CD4-positive, alpha-beta T cell treated with Interleukin-6 at 100 ng/mL for 8 hours (primary cell): ENCODE data around the gene NPLOC4.
"Not testable (repeated sequence)": the region's sequence is repeated elsewhere in the genome, so short reads cannot be mapped to it uniquely, and the experiment has no call there.

Source experiments
- DNase-seq: peaks from one replicate; pipeline ENCODE4 v3.0.0-alpha.2; 2020; ENCODE audit warnings: mixed read lengths, low spot score

NPLOC4 gene

DNA sequence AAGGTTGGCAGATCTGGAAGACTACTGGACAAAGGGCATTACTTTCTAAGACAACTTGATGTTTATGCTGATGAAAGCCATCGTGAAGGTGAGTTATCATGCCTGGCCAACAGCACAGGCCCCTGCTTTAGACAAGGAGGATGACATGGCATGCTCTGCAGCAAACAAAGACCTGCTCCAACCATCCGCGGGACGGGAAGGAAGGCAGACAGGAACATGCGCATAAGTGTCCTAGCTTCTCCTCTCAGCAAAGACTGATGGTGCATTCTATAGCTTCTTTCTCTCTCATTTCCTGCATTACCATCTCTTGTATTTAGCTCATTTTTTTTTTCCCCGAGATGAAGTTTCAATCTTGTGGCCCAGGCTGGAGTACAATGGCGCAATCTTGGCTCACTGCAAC lies 5.4 kb downstream of the NPLOC4 start:
- no peak for DNase-seq

DNA sequence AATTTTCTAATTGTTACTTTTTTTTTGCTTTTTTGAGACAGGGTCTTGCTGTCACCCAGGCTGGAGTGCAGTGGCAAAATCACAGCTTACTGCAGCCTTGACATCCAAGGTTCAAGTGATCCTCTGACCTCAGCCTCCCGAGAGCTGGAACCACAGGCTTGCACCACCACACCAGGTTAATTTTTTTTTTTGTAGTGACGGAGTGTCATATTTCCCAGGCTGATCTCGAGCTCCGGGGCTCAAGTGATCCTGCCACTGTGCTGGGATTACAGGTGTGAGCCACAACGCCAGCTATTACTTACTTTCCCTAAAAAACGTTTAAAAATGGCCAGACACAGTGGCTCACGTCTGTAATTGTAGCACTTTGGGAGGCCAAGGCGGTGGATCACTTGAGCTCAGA lies 6.6 kb downstream of the NPLOC4 start:
- no peak for DNase-seq

DNA sequence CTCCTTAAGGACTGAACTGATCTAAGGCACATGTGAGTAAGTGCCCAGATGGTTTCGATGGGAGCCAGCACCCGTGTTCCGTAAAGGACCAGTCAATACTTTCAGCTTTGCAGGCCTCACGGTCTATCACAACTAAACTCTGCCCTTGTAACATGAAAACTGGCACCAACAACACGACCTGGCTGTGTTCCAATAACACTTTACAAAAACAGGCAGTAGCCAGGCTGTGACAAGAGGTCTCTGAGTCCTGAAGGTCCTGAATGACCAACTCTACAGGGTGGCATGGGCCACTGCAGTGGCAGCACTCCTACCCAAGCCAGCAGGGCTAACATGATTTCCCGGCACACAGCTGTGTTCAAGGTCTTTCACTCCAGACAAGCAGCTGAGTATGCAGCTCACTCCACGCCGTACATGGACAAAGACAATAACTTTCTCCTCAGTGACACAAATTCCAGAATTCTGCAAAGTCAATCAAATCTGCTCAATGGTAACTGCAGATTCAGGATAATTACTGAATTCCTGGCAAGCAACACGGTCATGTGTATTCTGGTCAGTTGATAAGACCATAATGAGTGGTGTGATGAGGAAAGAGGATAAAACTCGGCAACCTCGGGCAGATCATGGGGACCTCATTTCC lies 15.3 kb downstream of the NPLOC4 start:
- DNase-seq: no peak

DNA sequence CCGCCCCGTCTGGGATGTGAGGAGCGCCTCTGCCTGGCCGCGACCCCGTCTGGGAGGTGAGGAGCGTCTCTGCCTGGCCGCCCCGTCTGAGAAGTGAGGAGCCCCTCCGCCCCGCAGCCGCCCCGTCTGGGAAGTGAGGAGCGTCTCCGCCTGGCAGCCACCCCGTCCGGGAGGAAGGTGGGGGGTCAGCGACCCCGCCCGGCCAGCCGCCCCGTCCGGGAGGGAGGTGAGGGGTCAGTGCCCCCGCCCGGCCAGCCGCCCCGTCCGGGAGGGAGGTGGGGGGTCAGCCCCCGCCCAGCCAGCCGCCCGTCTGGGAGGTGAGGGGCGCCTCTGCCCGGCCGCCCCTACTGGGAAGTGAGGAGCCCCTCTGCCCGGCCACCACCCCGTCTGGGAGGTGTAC lies 18.6 kb downstream of the NPLOC4 start:
- DNase-seq: not testable (repeated sequence)

DNA sequence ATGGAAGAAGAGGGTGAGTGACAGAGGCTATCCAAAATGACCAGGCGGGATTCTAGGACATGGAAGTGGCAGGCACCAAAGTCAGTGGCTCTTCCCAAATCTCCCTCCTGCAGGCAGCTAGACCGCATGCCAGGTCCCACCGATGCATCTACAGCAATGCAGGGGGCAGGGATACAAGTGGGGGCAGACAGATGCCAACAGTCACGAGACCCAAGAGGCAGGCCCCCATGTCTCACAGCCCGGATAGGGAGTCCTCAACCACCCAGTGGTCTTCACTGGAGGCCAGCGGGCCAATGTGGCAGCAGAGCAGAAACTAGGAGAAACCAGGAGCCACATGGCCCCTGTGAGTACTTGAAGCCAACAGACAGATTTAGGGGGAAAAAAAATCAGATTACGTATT lies 20.0 kb downstream of the NPLOC4 start:
- no peak for DNase-seq

DNA sequence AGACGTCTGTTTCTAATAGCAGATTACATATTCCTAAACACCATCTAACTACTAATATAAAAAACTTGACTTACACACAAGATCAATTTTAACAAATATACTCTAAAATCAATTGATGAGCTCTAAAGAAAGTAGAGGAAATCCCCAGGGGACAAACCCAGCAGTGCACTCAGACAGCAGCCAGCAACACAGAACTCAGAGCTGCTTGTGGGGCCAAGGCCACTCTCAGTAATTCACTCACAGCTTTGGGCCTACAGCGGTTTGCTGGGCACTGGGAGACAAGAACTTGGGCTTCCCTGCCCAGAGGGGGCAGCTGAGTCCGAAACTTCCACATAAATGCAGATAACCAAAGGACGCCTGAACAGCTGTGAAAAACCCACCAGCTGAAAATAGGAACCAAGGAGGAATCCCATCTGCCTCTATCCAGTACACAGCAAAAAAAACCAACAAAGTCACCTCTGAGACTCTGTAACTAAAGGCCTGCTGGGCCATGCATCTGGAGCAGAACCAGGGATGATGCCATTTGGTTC lies 21.4 kb downstream of the NPLOC4 start:
- no peak for DNase-seq

DNA sequence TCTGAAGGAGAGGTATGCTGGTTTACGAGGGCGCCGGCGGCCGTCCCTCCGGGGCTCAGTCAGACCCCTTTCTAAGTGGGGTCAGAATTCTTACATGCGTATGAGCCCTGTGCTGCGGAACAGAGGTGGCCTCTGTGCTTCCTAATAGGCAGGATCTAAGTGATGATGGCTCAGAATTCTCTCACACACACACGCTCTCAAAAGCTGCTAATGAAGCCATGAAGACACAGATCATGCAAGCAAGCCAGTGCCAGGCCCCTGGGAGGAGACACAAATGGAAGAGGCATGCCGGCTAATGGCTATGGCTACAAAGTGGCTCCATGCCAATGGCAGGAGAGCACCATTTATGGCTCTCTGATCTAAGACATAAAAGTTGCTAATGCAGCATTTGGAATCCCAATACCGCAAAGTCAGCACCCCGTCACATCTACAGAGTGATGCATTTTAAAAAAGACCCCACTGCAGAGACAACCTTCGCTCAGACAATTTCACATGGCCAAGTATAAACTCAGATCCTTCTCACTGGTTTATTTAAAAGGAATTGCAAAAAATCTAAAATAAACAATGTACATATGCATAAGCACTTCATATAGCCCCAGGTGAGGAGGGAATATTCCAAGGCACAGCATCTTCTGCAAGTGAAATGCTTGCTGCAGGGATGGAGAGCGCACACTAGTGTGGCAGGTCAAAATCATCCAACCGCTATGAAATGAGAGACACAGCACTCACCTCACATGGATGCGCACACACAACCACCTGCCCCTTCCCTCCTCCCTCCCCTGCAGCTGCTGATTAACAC lies 24.5 kb downstream of the NPLOC4 start:
- no peak for DNase-seq

DNA sequence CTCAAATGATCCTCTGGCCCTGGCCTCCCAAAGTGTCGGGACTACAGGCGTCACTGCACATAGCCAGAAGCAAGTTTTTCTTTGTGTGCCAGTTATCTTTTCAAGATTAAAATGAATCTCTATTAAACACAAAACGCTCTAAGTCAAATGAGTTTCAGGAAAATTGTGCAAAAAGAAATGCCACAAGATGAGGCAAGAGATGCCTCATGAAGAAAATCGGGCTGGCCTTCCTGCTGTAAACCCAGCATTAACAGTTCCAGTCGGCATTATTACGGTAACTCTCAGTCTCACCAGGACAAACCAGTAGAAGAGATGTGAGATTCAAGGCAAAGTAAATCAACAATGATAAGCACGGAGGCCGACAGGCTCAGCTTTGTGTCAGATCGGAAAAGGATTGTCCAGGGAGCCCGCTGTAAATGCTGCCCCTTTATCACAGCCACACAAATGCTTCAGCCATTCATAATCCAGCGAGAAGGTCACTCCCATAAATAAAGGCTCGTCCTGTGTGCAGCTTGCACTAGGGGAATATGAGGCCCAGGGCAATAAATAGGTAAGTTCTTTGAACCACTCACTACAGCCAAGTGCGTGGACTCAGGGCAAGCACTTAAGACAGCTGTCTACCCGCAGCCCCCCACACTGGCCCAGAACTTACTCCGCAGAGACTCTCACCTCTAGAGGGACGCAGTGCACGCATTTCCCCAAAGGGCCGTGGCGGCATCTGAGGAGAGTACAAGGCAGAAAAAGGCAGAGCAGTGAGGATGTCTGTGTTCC lies 27.2 kb downstream of the NPLOC4 start:
- DNase-seq: no peak

DNA sequence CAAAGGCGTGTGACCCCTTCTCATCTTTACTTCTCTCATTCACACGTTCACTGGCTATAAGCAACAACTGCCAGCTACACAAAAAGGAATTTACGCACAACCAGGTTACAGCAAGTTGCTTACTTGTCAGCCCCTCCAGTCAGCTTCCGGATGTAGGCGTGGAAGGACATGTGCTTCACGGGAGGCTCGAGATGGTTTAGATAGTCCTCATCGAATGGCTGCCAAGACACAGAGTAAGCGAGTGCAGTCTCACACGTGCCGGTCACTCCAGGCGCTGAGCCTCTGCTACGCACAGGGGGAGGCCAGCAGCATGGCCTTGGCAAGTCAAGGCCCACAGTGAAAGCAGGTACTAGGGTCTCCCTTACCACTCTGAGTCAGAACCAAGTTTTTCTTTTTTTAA lies 28.3 kb downstream of the NPLOC4 start:
- no peak for DNase-seq

DNA sequence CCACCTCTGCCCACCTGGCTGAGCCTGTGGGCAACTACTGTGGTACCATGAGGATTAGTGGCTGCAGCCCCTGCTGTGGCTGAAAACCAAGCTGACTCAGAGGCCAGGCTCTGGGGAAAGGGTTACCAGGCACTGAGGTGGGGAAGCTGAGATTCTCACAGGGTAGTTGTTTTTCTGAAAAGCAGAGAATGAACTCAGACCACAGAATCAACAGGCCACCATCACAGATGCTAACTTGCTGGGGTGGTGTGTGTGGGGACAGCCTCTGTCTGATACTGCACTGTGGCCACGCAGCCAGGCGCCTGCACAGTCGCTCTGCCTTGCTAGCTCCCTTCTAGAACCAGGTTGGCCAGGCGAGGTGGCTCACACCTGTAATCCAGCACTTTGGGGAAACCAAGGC lies 28.8 kb downstream of the NPLOC4 start:
- DNase-seq: no peak

DNA sequence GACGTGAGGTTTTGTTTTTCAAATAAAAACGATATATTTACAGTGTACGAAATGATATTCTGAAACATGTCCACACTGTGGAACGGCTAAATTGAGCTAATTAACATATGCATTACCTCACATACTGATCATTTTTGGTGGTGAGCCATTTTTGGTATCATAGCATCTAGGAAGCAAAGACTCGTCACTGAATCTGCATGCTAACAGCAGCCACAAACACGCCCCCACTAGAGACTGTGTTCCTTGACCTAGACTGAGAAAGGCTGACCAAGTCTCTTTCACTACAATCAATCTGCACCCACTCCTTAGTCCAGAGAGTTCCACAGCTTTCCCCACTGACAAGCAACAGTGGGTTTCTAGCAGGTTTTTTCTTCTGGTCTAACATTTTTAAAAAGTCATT lies 29.5 kb downstream of the NPLOC4 start:
- DNase-seq: no peak

DNA sequence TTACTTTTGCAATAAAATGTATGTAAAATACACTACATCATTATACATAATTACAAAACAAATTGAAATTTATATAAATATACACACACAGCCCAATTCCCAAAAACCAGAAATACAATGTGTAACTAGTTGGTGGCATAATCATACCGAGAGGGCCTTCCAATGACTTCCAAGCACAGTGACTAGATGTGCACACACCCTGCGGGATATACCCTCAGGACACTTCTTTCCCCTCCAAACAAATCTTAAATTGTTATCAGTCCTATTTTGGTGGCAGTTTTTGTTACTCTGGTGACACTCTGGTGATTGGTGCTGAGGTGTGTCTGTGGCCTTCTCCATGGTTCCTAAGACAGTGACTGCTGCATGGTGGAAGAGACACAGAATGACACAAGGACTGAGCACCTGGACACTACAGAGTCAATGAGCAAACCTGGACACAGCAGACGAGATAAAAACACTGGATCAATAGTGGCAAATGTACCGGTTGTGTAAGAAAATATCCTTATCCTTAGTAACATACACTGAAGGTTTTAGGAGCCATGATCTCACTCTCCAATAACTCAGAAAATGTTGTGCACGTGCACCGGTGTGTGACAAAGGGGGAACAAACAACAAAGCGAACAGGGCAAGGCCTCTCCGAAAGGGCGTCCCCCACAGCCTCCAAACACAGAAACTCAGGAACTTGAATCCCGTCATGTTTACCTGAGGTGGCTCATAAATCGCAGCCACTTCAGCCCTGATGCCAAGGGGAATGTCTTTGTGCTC lies 32.9 kb downstream of the NPLOC4 start:
- no peak for DNase-seq

DNA sequence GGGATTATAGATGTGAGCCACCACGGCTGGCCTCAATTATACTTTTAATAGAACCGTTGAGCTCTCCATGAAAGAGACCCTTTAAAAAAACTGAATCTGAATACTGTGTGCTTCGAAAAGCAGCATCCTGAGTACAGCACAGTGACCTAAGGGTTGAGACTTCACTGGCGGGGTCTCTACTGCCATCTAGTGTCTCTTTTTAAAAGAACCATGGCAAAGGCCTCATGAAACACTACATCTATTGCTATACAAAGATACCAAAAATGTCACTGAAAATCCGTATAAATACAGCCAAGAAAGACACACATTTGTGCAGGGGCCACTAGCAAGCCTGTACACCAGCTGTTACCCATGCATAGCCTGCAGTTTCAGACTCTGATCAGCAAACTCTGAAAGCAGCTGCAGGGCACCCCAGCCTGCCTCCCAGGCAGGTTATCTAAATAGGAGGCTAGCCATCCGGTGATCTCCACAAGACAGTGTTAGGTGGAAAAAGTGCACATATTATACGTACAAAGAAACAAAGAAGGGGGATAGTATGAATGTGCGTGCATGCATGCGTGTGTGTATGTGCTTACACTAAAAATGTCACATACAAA lies 35.3 kb downstream of the NPLOC4 start:
- DNase-seq: peak; percentile 62

DNA sequence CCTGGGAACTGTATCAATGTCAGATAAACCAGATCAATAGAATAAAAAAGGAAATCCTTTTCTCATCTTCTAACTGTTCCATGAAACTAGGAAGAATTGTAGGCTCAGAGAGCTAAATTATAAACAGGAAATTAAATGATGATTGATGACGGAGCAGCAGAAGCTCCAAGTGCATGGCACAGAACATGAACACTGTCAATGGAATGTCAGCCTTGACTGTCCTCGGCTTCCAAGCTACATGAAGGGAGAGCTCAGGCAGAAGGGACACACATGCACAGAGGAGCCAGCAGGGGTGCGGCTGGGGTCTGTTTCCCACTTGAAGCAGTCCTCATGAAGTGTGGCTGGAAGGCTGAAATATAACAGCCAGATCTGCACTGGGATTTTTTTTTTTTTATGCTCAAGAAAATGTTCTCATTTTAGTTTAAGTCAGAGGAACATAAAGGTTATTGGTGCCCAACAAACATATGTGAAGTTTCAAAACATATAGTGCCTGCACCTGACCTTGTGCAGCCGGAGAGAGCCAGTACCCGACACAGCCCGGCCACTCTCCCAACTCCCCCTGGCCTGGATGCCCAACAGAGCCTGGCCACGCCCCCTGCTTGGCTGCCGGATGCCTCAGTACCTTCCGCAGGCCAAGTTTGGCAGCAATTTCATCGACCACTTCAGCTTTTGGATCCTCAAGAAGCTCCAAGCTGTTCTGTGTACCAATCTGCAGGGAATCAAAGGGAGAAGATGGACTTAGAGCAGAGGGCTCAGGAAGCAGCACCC lies 37.0 kb downstream of the NPLOC4 start:
- no peak for DNase-seq

DNA sequence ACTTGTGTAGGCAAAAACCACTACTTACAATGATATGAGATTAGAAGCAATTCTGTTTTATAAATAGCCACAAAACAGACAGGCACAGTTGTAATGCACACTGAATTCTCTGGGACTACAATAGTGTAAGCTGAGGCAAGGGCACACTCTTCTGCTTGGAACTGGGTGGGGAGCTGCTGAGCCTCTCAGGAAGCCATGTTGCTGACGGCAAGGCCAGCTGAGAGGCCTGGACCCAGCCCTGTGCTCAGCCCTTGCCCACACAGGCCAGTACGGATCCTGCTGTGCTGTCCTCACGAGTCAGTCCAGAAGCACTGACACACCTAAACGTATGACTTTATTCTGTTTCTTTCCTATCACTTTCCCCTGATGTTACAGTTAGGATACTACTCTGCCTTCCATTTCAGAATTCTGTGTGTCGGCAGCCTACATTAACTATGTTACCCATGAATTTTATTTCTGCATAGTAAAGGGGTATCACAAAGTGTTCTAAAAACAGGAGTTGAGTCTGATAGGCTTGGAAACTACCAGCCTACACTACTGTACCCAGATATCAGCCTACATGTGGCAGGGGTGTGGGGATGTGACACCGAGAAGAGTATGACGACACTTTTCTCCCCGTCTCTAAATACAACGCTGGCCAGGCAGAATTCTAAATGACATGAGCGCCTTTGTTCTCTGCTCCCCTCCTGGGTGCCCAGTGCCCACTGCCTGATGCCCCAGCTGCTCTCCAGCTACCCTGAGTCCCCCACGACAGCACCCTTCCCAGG lies 43.6 kb downstream of the NPLOC4 start:
- DNase-seq: no peak

DNA sequence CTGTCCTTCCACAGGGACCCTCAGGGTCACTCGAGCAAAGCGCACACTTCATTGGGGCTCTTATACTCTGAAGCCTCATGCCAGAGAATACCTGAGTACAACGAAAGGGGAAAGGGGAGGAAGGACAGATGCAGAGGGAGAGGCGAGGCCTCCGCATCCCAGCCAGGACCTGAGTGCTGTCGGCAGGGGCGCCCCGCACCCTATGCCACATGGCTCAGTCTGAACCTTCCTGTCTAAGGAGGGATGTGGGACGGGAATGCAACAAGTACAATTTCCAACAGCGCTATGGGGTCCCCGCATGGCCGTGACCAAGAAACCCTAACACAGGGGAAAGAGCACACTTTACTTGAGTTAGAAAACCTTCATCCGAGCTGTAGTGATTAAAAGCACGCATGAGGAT lies 44.9 kb downstream of the NPLOC4 start:
- DNase-seq: no peak

DNA sequence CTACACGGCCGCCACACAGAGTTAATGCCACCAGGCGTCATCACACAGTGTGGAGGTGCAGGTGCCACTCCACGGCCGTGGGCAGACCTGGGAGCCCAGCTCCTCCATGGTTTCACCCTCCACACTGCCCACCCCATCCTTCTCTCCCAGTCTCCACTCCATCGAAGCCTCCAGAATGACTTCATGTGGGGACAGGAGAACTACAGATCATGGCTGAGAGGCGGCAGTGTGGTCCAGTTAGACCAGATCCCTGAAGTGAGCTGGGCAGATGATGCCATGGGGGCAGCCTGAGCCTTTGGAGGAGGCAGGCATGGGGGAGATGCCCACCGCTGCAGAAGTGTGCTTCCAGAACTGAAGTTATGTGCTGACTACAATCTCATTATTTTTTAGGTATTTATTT lies 46.8 kb downstream of the NPLOC4 start:
- DNase-seq: no peak

DNA sequence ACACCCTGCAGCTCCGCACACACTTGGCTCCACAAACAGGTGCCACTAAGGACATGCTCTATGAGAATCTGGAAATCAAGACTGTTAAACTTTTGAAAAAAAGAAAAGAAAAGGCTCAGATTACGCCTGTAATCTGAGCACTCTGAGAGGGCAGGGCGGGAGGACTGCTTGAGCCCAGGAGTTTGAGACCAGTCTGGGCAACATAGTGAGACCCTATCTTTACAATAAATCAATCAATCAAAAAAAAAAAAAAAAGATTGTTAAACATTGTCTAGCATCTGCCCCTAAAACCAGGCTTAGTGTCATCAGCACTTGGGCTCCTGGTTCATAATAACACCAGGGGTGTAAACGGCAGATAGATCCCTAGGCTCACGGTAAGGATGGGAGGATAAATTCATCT lies 47.3 kb downstream of the NPLOC4 start:
- no peak for DNase-seq

DNA sequence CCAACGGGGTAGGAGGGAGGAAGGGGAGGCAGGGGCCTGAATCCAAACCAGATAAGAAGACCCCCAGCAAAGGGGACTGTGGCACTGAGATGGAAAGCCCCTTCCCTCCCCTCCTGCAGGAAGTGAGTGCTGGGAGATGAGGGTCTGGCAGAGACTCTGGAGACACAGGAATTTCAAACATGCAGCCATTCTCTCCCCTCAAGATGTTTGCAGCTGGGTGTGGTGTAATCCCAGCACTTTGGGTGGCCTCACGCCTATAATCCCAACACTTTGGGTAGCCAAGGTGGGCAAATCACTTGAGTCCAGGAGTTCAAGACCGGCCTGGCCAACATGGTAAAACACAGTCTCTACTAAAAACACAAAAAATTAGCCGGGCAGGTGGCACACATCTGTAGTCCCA lies 50.8 kb downstream of the NPLOC4 start:
- no peak for DNase-seq

DNA sequence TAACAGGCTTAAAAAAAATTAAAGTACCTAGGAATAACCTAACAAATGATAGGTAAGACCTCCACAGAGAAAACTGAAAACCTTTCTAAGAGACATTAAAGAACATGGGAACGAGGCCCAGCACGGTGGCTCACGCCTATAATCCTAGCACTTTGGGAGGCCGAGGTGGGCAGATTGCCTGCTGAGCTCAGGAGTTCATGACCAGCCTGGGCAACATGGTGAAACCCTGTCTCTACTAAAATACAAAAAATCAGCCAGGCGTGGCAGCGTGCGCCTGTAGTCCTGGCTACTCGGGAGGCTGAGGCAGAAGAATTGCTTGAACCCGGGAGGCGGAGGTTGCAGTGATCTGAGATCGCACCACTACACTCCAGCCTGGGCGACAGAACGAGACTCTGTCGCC lies 52.1 kb downstream of the NPLOC4 start:
- not testable (repeated sequence) for DNase-seq
